ENCODE results near the gene TAF3.
"Not testable (repeated sequence)": the region's sequence is repeated elsewhere in the genome, so short reads cannot be mapped to it uniquely, and the experiment has no call there.

Gene TAF3

DNA sequence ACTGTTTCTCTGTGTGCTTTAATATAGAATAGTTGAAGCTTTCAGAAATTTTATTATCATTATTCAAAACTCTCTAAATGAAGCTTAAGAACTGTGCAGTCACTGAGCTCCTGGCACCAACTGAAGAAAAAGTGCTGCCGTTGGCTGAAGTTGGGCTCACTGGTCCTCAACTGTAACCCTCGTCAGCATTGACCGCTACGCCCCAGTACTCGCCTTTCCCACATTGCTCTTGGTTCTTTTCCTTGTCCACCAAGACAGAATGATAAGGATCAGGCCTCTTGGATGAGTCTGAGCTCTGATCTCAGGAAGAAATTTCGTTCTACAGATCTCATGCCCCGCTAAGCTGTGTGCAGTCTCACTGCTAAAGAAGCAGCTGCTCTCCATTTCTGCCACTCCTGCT lies 7.9 kb upstream of the TAF3 start:
- no peak for DNase-seq

GRCh38 chr10:7811000-7811399 lies 7.3 kb upstream of the TAF3 start:
- no peak for DNase-seq

DNA sequence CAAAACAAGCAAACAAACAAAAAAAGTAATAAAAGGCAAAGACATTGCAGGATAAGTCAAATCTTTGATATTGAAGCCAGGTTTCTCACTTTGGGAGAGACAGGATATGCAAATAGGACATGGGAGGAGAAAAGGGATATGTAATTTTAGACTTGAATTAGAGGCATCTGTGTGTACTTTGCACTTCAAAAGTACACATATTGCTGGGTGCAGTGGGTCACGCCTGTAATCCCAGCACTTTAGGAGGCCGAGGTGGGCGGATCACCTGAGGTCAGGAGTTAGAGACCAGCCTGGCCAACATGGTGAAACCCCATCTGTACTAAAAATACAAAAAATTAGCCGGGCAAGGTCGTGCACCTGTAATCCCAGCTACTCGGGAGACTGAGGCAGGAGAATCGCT lies 6.6 kb upstream of the TAF3 start:
- DNase-seq, result not testable (repeated sequence)

GRCh38 chr10:7813481-7813880 lies 4.8 kb upstream of the TAF3 start:
- DNase-seq, result no peak

- no peak for DNase-seq
These were observed 729 bp upstream of the TAF3 start for GRCh38 chr10:7817576-7817975.

- DNase-seq, result no peak
These were observed 366 bp upstream of the TAF3 start for GRCh38 chr10:7817984-7818294.

GRCh38 chr10:7819121-7819460 lies 786 bp downstream of the TAF3 start:
- DNase-seq, result peak in 33 of 51 donors; percentile 2 to 62 (median 31)

- DNase-seq, result no peak
These were observed 5.9 kb downstream of the TAF3 start for GRCh38 chr10:7824251-7824650.

- no peak for DNase-seq
These were observed 8.7 kb downstream of the TAF3 start for GRCh38 chr10:7826971-7827370.

DNA sequence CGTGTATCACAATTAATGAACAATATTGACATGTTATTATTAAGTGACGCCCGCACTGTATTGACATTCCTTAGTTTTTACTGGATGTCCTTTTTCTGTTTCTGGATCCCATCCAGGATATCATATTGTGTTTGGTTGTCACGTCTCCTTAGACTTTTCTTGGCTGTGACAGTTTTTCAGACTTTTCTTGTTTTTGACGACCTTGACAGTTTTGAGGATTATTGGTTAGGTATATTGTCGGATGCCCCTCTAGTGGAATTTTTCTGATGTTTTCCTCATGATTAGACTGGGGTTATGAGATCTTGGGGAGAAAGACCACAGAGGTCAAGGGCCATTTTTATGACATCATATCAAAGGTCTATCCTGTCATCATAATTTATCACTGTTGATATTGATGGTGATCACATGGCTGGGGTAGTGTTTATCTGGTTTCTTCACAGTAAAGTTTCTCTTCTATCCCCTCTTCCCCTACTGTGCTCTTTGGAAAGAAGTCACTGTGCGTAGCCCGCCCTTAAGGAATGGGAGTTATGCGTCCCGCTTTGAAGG lies 11.1 kb downstream of the TAF3 start:
- DNase-seq, result no peak

DNA sequence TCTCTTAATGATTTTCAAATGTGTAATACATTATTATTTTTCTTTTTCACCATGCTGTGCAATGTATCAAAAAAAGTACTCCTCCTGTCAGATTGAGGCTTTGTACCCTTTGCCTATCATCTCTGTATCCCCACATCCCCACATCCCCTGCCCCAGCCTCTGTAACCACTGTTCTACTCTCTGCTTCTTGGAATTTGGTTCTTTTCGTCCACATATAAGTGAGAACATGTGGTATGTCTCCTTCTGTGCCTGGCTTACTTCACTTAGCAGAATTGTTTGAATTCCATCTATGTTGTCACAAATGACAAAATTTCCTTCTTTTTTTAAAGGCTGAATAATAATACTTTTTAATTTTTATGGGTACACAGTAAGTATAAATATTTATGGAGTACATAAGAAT lies 13.8 kb downstream of the TAF3 start:
- DNase-seq, result no peak

- no peak for DNase-seq
These were observed 14.9 kb downstream of the TAF3 start for GRCh38 chr10:7833210-7833609.

DNA sequence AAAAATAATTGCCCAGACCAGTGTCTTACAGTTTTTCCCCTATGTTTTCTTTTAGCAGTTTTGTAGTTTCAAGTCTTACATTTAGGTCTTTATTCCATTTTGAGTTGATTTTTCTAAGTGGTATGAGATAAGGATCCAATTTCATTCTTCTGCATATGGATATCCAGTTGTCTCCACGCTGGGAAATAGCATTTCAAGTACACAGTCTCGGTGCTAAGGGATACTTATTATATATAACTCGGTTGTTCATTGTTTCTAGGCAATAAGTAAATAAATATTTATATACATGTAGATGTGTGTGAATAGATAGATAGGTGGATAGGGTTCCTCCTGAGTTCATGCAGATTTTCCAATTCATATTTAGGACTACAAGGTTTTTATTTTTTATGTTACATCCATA lies 16.0 kb downstream of the TAF3 start:
- no peak for DNase-seq

- no peak for DNase-seq
These were observed 18.3 kb downstream of the TAF3 start for GRCh38 chr10:7836571-7836970.

GRCh38 chr10:7846591-7846990 lies 28.3 kb downstream of the TAF3 start:
- no peak for DNase-seq

DNA sequence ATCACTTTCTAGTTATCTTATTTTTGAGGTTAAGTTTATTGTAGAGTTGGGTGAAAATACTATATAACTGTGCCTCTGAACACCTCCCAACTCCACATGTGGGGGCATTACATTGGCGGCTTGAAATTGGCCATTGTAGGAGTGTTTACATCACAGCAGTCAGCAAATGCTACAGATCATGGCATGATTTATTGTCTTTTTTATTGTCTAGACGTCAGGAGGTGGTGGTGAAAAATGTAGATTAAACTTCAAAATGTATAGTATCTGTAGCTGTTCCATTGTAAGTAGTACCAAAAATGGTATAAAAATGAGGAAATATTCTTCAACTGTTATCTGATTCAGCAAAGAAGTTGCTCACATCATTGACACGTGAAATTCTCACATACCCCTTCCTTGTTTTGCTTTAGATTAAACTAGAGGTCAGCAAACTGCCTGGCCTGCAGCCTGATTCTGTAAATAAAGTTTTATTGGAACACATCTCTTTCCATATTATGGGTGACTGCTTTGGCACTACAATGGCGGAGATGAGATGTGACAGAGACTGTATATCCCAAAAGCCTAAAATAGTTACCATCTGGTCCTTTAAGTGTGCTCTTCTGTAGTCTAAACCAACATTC lies 35.0 kb downstream of the TAF3 start:
- no peak for DNase-seq

GRCh38 chr10:7853890-7854289 lies 35.6 kb downstream of the TAF3 start:
- DNase-seq, result no peak

GRCh38 chr10:7855205-7855604 lies 36.9 kb downstream of the TAF3 start:
- no peak for DNase-seq

DNA sequence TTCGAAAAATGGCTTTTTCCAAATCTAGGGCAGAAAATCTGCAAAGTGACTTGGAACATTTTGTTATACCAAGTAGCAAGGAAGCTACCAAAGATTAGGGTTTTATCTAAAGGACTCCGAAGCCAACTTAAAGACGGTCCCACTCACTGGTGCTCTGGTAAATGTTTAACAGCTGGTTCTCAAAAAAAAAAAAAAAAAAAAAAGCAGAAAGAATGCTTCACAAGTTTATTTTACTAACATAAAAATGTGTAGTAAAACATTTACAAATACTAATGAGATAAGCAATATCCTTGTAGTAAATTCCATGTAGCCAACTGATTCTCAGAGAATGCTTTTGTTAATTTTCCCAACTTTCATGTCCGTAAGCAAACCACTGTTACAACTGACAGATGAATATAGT lies 38.4 kb downstream of the TAF3 start:
- no peak for DNase-seq

DNA sequence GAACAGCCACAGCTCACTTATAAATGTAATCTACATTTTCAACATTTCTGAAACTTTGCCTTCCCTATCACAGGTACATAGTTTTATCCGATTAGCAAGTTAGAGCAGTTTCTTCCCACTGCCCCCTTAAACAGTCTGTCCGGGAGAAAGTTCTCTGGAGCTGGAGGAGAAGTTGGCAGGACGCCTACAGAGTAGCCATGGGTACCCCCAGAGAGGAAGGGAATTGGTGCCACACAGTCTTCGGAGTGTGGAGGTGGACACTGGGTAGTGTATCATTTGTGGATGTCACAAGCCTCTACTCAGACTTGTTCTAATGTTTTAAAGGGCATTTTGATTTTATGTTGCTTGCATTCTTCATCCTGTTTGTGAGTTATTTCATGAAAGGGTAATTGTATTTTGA lies 39.0 kb downstream of the TAF3 start:
- DNase-seq, result peak in 13 of 51 donors; percentile 1 to 34 (median 8)

GRCh38 chr10:7861509-7862120 lies 43.3 kb downstream of the TAF3 start:
- DNase-seq, result no peak

GRCh38 chr10:7862121-7862514 lies 43.8 kb downstream of the TAF3 start:
- DNase-seq, result no peak

GRCh38 chr10:7866176-7866575 lies 47.9 kb downstream of the TAF3 start:
- DNase-seq, result no peak

- peak in 1 of 51 donors; percentile 17 for DNase-seq
These were observed 53.7 kb downstream of the TAF3 start for GRCh38 chr10:7872041-7872442.

Measured in hypothalamus (tissue), 51 donors.